Activated T-cell treated with anti-CD3 and anti-CD28 coated beads, Interleukin-2, amount 50 U/mL, for 24 hours (primary cell): Measurements from ENCODE around the gene TRIM43.
"Not testable (repeated sequence)": the region's sequence is repeated elsewhere in the genome, so short reads cannot be mapped to it uniquely, and the experiment has no call there.

ENCODE experiments used
- DNase-seq: peaks from one replicate; pipeline ENCODE4 v3.0.0-alpha.2; 2020
- H3K27ac Mint-ChIP-seq: 2 replicates; pipeline ENCODE4 v1.8.0; 2020; ENCODE audit warnings: mild to moderate bottlenecking, mixed read lengths
- H3K27me3 Mint-ChIP-seq: 2 replicates; pipeline ENCODE4 v1.8.0; 2020; ENCODE audit warnings: mixed read lengths
- H3K36me3 Mint-ChIP-seq: 2 replicates; pipeline ENCODE4 v1.8.0; 2020; ENCODE audit warnings: low read depth, mixed read lengths
- H3K4me1 Mint-ChIP-seq: 2 replicates; pipeline ENCODE4 v1.8.0; 2020; ENCODE audit warnings: low read depth, mixed read lengths
- H3K4me3 Mint-ChIP-seq: 2 replicates; pipeline ENCODE4 v1.8.0; 2020; ENCODE audit warnings: mild to moderate bottlenecking, moderate library complexity, mixed read lengths
- H3K9me3 Mint-ChIP-seq: 2 replicates; pipeline ENCODE4 v1.8.0; 2020; ENCODE audit warnings: mixed read lengths

Gene TRIM43

GRCh38 chr2:95608356-95608755 is 16.6 kb downstream of the TRIM43 start:
- H3K4me1 Mint-ChIP-seq, H3K4me3 Mint-ChIP-seq, DNase-seq, H3K27me3 Mint-ChIP-seq, H3K36me3 Mint-ChIP-seq, H3K9me3 Mint-ChIP-seq, H3K27ac Mint-ChIP-seq: not testable (repeated sequence)

GRCh38 chr2:95609764-95610163 is 18.0 kb downstream of the TRIM43 start:
- not testable (repeated sequence) for H3K4me3 Mint-ChIP-seq, H3K9me3 Mint-ChIP-seq

GRCh38 chr2:95613048-95613447 is 21.2 kb downstream of the TRIM43 start:
- H3K4me1 Mint-ChIP-seq, H3K36me3 Mint-ChIP-seq, DNase-seq, H3K27ac Mint-ChIP-seq, H3K9me3 Mint-ChIP-seq, H3K27me3 Mint-ChIP-seq, H3K4me3 Mint-ChIP-seq: not testable (repeated sequence)

More at GRCh38 chr2:95609764-95610163, 18.0 kb downstream of the TRIM43 start:
- H3K36me3 Mint-ChIP-seq, H3K27ac Mint-ChIP-seq, DNase-seq, H3K27me3 Mint-ChIP-seq, H3K4me1 Mint-ChIP-seq: not testable (repeated sequence)

GRCh38 chr2:95622728-95623127 is 30.9 kb downstream of the TRIM43 start:
- not testable (repeated sequence) for H3K27me3 Mint-ChIP-seq, H3K4me1 Mint-ChIP-seq, H3K4me3 Mint-ChIP-seq, H3K9me3 Mint-ChIP-seq, H3K27ac Mint-ChIP-seq, DNase-seq, H3K36me3 Mint-ChIP-seq

GRCh38 chr2:95630987-95631386 is 39.2 kb downstream of the TRIM43 start:
- H3K36me3 Mint-ChIP-seq, DNase-seq, H3K27me3 Mint-ChIP-seq, H3K4me3 Mint-ChIP-seq, H3K9me3 Mint-ChIP-seq, H3K27ac Mint-ChIP-seq, H3K4me1 Mint-ChIP-seq: not testable (repeated sequence)

GRCh38 chr2:95633626-95634259 is 41.9 kb downstream of the TRIM43 start:
- H3K27me3 Mint-ChIP-seq, DNase-seq, H3K9me3 Mint-ChIP-seq, H3K4me1 Mint-ChIP-seq, H3K27ac Mint-ChIP-seq, H3K36me3 Mint-ChIP-seq, H3K4me3 Mint-ChIP-seq: not testable (repeated sequence)

GRCh38 chr2:95640515-95641288 is 48.9 kb downstream of the TRIM43 start:
- H3K4me3 Mint-ChIP-seq, H3K36me3 Mint-ChIP-seq, H3K27ac Mint-ChIP-seq, DNase-seq, H3K9me3 Mint-ChIP-seq, H3K27me3 Mint-ChIP-seq, H3K4me1 Mint-ChIP-seq: not testable (repeated sequence)

- H3K4me1 Mint-ChIP-seq, H3K4me3 Mint-ChIP-seq, H3K36me3 Mint-ChIP-seq, DNase-seq, H3K9me3 Mint-ChIP-seq, H3K27ac Mint-ChIP-seq, H3K27me3 Mint-ChIP-seq: not testable (repeated sequence)
These were observed 49.4 kb downstream of the TRIM43 start for GRCh38 chr2:95641289-95641575.

GRCh38 chr2:95641787-95642186 is 50.0 kb downstream of the TRIM43 start:
- H3K4me1 Mint-ChIP-seq, H3K4me3 Mint-ChIP-seq, DNase-seq, H3K27me3 Mint-ChIP-seq, H3K36me3 Mint-ChIP-seq, H3K27ac Mint-ChIP-seq, H3K9me3 Mint-ChIP-seq: not testable (repeated sequence)

- not testable (repeated sequence) for DNase-seq, H3K36me3 Mint-ChIP-seq, H3K9me3 Mint-ChIP-seq, H3K4me1 Mint-ChIP-seq, H3K27me3 Mint-ChIP-seq, H3K4me3 Mint-ChIP-seq, H3K27ac Mint-ChIP-seq
These were observed 50.6 kb downstream of the TRIM43 start for GRCh38 chr2:95642360-95642759.

- not testable (repeated sequence) for H3K9me3 Mint-ChIP-seq, H3K4me1 Mint-ChIP-seq, H3K27ac Mint-ChIP-seq, H3K36me3 Mint-ChIP-seq, H3K4me3 Mint-ChIP-seq, DNase-seq, H3K27me3 Mint-ChIP-seq
These were observed 51.1 kb downstream of the TRIM43 start for GRCh38 chr2:95642951-95643350.

GRCh38 chr2:95645312-95645711 is 53.5 kb downstream of the TRIM43 start:
- H3K27me3 Mint-ChIP-seq, H3K27ac Mint-ChIP-seq, H3K4me3 Mint-ChIP-seq, H3K36me3 Mint-ChIP-seq, H3K4me1 Mint-ChIP-seq, DNase-seq, H3K9me3 Mint-ChIP-seq: not testable (repeated sequence)

GRCh38 chr2:95646274-95646994 is 54.6 kb downstream of the TRIM43 start:
- H3K36me3 Mint-ChIP-seq, H3K27me3 Mint-ChIP-seq, DNase-seq, H3K4me3 Mint-ChIP-seq, H3K9me3 Mint-ChIP-seq, H3K4me1 Mint-ChIP-seq, H3K27ac Mint-ChIP-seq: not testable (repeated sequence)

GRCh38 chr2:95648894-95649544 is 57.2 kb downstream of the TRIM43 start:
- not testable (repeated sequence) for H3K4me3 Mint-ChIP-seq, H3K27ac Mint-ChIP-seq, H3K4me1 Mint-ChIP-seq, H3K27me3 Mint-ChIP-seq, H3K9me3 Mint-ChIP-seq, DNase-seq, H3K36me3 Mint-ChIP-seq
